Natural killer cell (primary cell): ENCODE results near the gene MCEE. TPM values are rescaled to one million over a fixed set of nuclear protein-coding genes. Genes with fewer than 3 reads are reported as not detected.
"Not testable (repeated sequence)": the region's sequence is repeated elsewhere in the genome, so short reads cannot be mapped to it uniquely, and the experiment has no call there.

ENCODE experiments used
- ATAC-seq, 3 donors: fragments of 150-1000 bp in 2 of 3; fragments of 200-7000 bp in 1 of 3; cut with Tn5 transposase; 1 replicate in 1 of 3; 2 replicates in 2 of 3; pipeline ENCODE4 v1.10.0; 2021; ENCODE audit warnings: mild to moderate bottlenecking in 2 of 3, moderate library complexity in 2 of 3
- DNase-seq, 2 donors: peaks; one replicate each; pipeline versions ENCODE4 v3.0.0 to v3.0.0-alpha.2; 2013 to 2021; ENCODE audit warnings: mixed read lengths in 1 of 2
- H3K27ac ChIP-seq: one replicate; pipeline ENCODE4 v1.5.1; 2013; ENCODE audit warnings: mild to moderate bottlenecking, low read length
- H3K27me3 ChIP-seq: one replicate; pipeline ENCODE4 v1.6.1; 2013; ENCODE audit warnings: low read length; ENCODE audit not compliant: control insufficient read depth, insufficient read depth
- H3K36me3 ChIP-seq: one replicate; pipeline ENCODE4 v1.6.1; 2013; ENCODE audit warnings: low read length; ENCODE audit not compliant: control insufficient read depth, insufficient read depth
- H3K4me1 ChIP-seq: one replicate; pipeline ENCODE4 v1.6.1; 2013; ENCODE audit warnings: low read length; ENCODE audit not compliant: control insufficient read depth, insufficient read depth
- H3K4me3 ChIP-seq: one replicate; pipeline ENCODE4 v1.5.1; 2013; ENCODE audit warnings: low read length
- H3K9me3 ChIP-seq: one replicate; pipeline ENCODE4 v1.6.1; 2013; ENCODE audit warnings: low read length; ENCODE audit not compliant: control insufficient read depth, insufficient read depth
- H3K27ac Mint-ChIP-seq, 2 donors: one replicate each; pipeline ENCODE4 v1.8.0; 2022; ENCODE audit warnings: mild to moderate bottlenecking in 2 of 2, mixed read lengths in 2 of 2, moderate library complexity in 1 of 2
- H3K27me3 Mint-ChIP-seq, 2 donors: one replicate each; pipeline ENCODE4 v1.8.0; 2022; ENCODE audit warnings: low read depth in 2 of 2, mixed read lengths in 2 of 2
- H3K36me3 Mint-ChIP-seq: one replicate; pipeline ENCODE4 v1.8.0; 2022; ENCODE audit warnings: mixed read lengths
- H3K4me1 Mint-ChIP-seq, 2 donors: one replicate each; pipeline ENCODE4 v1.8.0; 2022; ENCODE audit warnings: mixed read lengths in 2 of 2
- H3K4me3 Mint-ChIP-seq: one replicate; pipeline ENCODE4 v1.8.0; 2022; ENCODE audit warnings: mild to moderate bottlenecking, moderate library complexity, mixed read lengths
- H3K9me3 Mint-ChIP-seq, 2 donors: one replicate each; pipeline ENCODE4 v1.8.0; 2022; ENCODE audit warnings: mixed read lengths in 2 of 2
- CTCF ChIP-seq: fragments of 200-600 bp; IDR thresholded peaks from one replicate; pipeline ENCODE4 v1.8.0; 2022; ENCODE audit warnings: antibody characterized with exemption
- WGBS: methylation state at CpG from one replicate; pipeline ENCODE4 v1.1.7; 2013; ENCODE audit warnings: missing lambda C conversion rate; ENCODE audit not compliant: insufficient coverage; 5-methylcytosine and 5-hydroxymethylcytosine counted together
- intact Hi-C: fragments of 100-400 bp; cut with micrococcal nuclease; formaldehyde crosslinking; loops from one replicate; pipeline ENCODE4 v1.14.2; 2022
- total RNA-seq, 4 donors: library from RNA; stranded (reverse); fragments of 120-200 nt in 1 of 4; gene quantifications; one replicate each; pipeline versions ENCODE4 v1.2.3 to v1.2.4, GENCODE V29; 2013 to 2022

Gene MCEE
- total RNA-seq, 3 donors from 2014 or later (not counting 1 experiment from before 2014, with no cell fraction given): 8.4 to 10.4 (median 8.7) TPM

- 94% methylated on average over 3 of the region's 3 CpGs for WGBS
- DNase-seq: no peak
- Histone ChIP-seq H3K9me3 (no peaks in the 10 kb centered on the region), H3K4me1 (no peaks in the 10 kb centered on the region), H3K27me3 (no peaks in the 10 kb centered on the region), H3K36me3 (peaks cover 88% of the 10 kb centered on the region), H3K4me3 (no peak overlapping the region), H3K27ac (no peak overlapping the region)
- intact Hi-C loops: no loop called here
- ATAC-seq: no peak
- Mint-ChIP-seq H3K9me3 (no peaks in the 10 kb centered on the region), H3K4me1 (peaks cover 5% of the 10 kb centered on the region in 2 donors), H3K4me3 (no peak overlapping the region), H3K36me3 (peaks cover 50% of the 10 kb centered on the region), H3K27me3 (no peaks in the 10 kb centered on the region), H3K27ac (no peak overlapping the region)
- TF ChIP-seq CTCF: no peak
Observed at GRCh38 chr2:71143782-71144181, 13.8 kb upstream of the MCEE start.

GRCh38 chr2:71136174-71136573 lies 6.1 kb upstream of the MCEE start:
- no peak for TF ChIP-seq CTCF
- intact Hi-C loops: no loop called here
- DNase-seq (no peak), ATAC-seq (no peak)
- Mint-ChIP-seq H3K36me3 (peaks cover 22% of the 10 kb centered on the region), H3K4me3 (no peak overlapping the region), H3K27ac (no peak overlapping the region), H3K27me3 (no peaks in the 10 kb centered on the region), H3K9me3 (no peaks in the 10 kb centered on the region), H3K4me1 (peaks cover 0 to 5% of the 10 kb centered on the region in 2 donors)
- WGBS: 67% methylated on average over 3 of the region's 3 CpGs
- Histone ChIP-seq H3K27ac (no peak overlapping the region), H3K36me3 (peaks cover 63% of the 10 kb centered on the region), H3K27me3 (no peaks in the 10 kb centered on the region), H3K4me3 (no peak overlapping the region), H3K4me1 (peaks cover 3% of the 10 kb centered on the region), H3K9me3 (no peaks in the 10 kb centered on the region)

- Mint-ChIP-seq H3K27ac (no peak overlapping the region), H3K27me3 (no peaks in the 10 kb centered on the region), H3K36me3 (peaks cover 14% of the 10 kb centered on the region), H3K4me3 (no peak overlapping the region), H3K9me3 (no peaks in the 10 kb centered on the region), H3K4me1 (peaks cover 8 to 13% of the 10 kb centered on the region in 2 donors)
- DNase-seq (no peak), ATAC-seq (no peak)
- Histone ChIP-seq H3K4me3 (no peak overlapping the region), H3K27me3 (no peaks in the 10 kb centered on the region), H3K4me1 (peaks cover 14% of the 10 kb centered on the region), H3K36me3 (peaks cover 40% of the 10 kb centered on the region), H3K27ac (no peak overlapping the region), H3K9me3 (no peaks in the 10 kb centered on the region)
- no peak for TF ChIP-seq CTCF
- intact Hi-C loops: loop anchor here (5.0 kb wide), 1 partner anchor 94 kb away; the partner anchor contains the start of gene PAIP2B
Observed at GRCh38 chr2:71133603-71134002, 3.6 kb upstream of the MCEE start.

- not testable (repeated sequence) for ATAC-seq, H3K9me3 ChIP-seq, H3K36me3 Mint-ChIP-seq, H3K4me3 ChIP-seq, H3K27ac Mint-ChIP-seq, H3K9me3 Mint-ChIP-seq, H3K27me3 ChIP-seq, H3K27me3 Mint-ChIP-seq, H3K27ac ChIP-seq, H3K4me3 Mint-ChIP-seq, DNase-seq
- intact Hi-C loops: loop anchor here (2.0 to 5.0 kb wide), 2 partner anchors 61 to 96 kb away; partner anchors contain the start of gene PAIP2B
- WGBS: 82% methylated on average over 6 of the region's 7 CpGs
- H3K4me1 Mint-ChIP-seq: peaks cover 8 to 13% of the 10 kb centered on the region in 2 donors
- H3K36me3 ChIP-seq: peaks cover 26% of the 10 kb centered on the region
- peaks cover 17% of the 10 kb centered on the region for H3K4me1 ChIP-seq
Observed at GRCh38 chr2:71131387-71132166, 1.5 kb upstream of the MCEE start.
